ENCODE measurements around the gene DBH.

DBH gene

DNA sequence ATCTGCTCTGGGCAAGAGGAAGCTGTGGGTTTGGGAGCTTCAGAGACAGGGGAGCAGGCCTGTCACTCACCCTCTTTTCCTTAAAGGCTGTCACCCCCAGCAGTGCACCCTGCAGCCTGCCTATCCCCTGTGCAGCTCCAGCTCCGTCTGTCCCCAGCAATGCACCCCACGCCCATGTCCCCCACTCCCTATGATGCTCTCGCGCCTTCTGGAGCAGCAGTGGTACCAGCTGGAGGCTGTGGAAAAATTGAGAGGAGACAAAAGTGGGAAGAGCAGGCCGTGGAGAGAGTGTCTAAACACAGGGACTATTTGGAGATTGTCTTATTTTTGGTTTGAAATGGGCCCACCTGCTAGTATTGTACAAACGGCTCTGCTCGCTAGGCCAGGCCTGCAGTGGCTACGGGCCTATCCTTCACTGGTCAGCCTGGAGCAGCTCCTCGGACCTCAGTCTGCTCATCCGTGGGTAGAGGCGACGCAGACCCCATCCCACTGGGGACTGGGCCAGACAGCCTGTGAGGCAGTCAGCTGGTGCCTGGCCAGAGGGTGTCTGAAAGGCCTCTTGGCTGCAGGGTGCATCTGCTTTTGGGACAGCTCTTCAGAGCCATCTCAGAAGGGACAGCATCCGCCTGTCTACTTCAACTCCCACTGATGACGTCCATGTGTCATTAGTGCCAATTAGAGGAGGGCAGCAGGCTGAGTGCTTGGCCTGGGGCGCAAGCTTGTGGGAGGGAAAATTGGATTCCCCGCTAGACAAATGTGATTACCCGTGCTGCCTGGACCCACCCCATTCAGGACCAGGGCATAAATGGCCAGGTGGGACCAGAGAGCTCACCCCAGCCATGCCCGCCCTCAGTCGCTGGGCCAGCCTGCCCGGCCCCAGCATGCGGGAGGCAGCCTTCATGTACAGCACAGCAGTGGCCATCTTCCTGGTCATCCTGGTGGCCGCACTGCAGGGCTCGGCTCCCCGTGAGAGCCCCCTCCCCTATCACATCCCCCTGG, at the start of gene DBH:
DBH (plus strand) TSS at position 831 of the 999 bp plus-strand sequence; CDS start at position 840, 9 bp downstream.
- TF ChIP-seq, protein P1, sequence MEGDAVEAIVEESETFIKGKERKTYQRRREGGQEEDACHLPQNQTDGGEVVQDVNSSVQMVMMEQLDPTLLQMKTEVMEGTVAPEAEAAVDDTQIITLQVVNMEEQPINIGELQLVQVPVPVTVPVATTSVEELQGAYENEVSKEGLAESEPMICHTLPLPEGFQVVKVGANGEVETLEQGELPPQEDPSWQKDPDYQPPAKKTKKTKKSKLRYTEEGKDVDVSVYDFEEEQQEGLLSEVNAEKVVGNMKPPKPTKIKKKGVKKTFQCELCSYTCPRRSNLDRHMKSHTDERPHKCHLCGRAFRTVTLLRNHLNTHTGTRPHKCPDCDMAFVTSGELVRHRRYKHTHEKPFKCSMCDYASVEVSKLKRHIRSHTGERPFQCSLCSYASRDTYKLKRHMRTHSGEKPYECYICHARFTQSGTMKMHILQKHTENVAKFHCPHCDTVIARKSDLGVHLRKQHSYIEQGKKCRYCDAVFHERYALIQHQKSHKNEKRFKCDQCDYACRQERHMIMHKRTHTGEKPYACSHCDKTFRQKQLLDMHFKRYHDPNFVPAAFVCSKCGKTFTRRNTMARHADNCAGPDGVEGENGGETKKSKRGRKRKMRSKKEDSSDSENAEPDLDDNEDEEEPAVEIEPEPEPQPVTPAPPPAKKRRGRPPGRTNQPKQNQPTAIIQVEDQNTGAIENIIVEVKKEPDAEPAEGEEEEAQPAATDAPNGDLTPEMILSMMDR (IDR thresholded peaks at IDR 0.05; ENCODE audit: insufficient read depth, missing control alignments), result no peak
- FAIRE-seq (no peak), DNase-seq (ENCODE audit: insufficient read length, low spot score) (no peak)

DNA sequence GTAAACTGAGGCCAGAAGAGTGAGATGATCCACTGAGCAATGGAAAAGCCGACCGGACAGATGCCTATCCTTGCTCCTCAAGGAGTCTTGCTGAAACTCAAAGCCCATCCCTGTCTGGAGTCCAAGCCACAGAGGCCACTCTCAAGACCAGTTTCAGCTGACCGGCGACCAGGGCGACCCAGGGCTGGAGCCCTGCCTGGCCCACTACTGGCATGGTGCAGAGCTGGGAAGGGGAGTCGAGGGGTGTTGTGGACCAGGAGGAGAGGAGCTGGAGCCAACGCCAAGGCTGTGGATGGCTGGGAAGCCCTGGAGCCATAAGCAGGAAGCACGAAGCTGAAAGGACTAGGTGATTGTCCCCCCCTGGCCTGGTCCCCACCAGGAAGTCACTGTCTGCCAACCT, 49.1 kb upstream of the DBH start:
- TF ChIP-seq, protein P1 (IDR thresholded peaks at IDR 0.05; ENCODE audit: insufficient read depth, missing control alignments), result no peak
- DNase-seq (ENCODE audit: insufficient read length, low spot score), result no peak
- no peak for FAIRE-seq

DNA sequence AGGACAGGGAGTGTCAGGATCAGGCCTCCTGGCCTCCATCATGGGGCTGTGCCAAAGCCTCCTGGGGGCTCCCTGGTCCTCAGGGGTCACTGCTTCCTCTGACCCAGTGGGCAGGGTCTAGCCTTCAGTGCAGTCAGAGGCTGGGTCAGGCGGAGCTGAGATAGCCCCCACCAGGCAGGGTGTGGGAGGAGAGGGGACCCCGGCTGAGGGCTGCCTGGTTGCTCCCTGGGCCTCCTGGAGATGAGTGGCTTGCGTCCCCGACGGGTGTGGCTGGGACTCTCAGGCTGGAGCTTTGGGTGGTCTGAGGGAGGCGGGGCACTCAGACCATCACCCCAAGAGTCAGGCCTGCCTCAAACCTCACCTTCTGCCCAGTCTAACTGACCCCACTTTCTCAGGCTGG, 48.7 kb upstream of the DBH start:
- no peak for FAIRE-seq
- DNase-seq (ENCODE audit: insufficient read length, low spot score), result no peak
- TF ChIP-seq, protein P1 (IDR thresholded peaks at IDR 0.05; ENCODE audit: insufficient read depth, missing control alignments), result no peak

DNA sequence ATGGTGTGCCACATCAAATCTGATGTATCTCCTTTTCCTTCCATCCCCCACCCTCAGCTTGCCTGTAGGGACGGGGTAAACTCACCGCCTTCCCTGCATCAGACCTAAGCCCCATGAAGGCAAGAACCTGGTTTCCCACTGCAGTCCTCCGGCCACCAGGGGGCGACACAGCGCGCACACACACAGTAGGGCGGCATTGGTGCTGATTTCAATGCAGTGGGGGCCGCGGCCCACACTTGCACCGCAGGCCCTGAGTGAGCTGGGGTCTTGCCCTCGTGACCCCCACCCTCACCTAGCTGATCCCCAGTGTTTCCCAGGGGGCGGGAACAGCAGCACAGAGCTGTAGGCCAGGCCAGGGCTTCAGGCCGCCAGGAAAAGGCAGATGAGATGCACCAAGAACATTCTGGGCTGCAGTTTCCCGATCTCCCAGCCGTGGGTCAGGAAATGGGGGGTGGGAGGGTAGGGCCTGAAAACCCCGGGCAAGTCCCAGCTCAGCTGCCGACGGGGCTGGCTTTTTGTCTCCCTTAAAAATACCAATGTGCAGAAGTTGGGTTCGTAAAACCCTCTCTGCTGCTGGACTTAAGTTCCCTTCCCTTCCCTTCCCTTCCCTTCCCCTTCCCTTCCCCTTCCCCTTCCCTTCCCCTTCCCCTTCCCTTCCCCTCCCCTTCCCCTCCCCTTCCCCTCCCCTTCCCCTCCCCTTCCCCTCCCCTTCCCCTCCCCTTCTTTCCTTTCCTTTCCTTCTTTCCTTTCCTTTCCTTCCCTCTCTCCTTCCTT, 46.5 kb upstream of the DBH start:
- FAIRE-seq, result no peak

DNA sequence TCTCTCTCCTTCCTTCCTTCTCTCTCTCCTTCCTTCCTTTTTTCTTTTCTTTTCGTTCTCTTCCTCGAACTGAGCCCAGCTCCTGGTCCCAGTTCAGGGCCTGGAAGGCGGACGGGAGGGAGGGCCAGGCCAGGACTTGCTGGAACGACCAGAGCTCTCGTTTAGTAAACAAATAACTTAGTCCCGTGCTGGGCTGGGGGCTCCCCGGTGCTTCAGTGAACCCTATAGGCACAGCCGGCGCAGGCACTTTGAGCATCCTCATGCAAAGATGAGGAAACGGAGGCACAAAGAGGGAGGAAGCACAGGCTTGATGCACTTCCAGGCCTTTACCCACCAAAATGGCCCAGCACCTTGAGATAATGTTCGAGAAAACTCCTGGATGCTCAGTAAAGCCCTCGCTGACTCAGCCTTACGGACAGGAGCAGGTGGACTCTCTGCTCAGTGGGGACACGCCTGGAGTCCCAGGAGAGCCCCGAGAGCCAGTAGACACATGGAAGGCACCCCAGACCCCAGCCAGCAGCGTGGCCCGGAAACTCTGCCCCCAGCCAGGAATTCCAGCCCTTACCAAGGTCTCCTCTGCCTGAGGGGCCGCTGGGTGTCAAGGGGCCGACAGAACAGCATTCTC, 45.8 kb upstream of the DBH start:
- DNase-seq (ENCODE audit: insufficient read length, low spot score), result no peak
- TF ChIP-seq, protein P1 (IDR thresholded peaks at IDR 0.05; ENCODE audit: insufficient read depth, missing control alignments), result no peak
- no peak for FAIRE-seq

More for the DNA sequence above, 46.5 kb upstream of the DBH start:
- no peak for DNase-seq (ENCODE audit: insufficient read length, low spot score)
- TF ChIP-seq, protein P1 (IDR thresholded peaks at IDR 0.05; ENCODE audit: insufficient read depth, missing control alignments), result no peak

DNA sequence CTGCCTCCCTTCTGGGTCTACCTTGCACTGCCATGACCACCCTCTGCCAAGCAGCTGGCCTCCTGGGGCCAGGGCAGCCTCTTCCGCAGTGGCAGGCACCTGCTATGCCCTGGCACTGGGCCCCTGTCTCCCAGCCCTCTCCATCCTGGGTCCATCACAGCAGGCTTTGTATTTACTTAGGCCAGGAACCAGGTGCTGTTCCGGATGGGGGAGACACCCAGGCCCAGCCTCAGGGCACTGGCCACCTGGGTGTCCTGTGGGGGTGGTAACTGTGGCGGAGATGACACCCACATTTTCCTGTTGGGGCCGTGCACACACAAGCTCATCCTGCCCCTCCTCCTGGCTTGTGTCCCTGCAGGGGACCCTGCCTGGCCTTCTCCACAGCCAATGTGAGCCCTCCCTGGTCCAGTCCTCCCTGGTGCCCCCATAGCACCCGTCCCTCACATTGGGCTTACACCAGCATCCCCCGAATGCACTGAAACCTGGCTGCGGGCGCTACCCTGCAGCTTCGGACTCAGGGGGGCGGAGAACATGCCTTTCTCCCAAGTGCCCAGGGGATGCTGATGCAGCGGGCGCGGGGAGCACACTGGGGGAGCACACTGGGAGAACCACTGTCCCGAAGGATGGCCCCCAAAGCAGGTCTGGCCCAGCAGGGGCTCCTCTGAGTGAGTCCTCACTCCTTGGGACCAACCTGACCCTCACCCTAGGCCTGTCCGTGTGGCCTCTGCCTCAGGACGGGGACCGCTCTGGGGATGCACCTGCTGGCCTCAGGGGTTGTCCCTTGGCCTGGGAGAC, 44.9 kb upstream of the DBH start:
- DNase-seq (ENCODE audit: insufficient read length, low spot score) (no peak), FAIRE-seq (no peak)
- TF ChIP-seq, protein P1 (IDR thresholded peaks at IDR 0.05; ENCODE audit: insufficient read depth, missing control alignments), result no peak
